HG03378 (cell line): Measurements from ENCODE around the gene ZFP62.
"Not testable (repeated sequence)": the region's sequence is repeated elsewhere in the genome, so short reads cannot be mapped to it uniquely, and the experiment has no call there.

Experiments used
- ATAC-seq: cut with Tn5 transposase; IDR thresholded peaks from one replicate; pipeline ENCODE4 v1.9.1; 2021; ENCODE audit warnings: mild to moderate bottlenecking, moderate library complexity; ENCODE audit not compliant: unreplicated experiment

The ZFP62 gene

DNA sequence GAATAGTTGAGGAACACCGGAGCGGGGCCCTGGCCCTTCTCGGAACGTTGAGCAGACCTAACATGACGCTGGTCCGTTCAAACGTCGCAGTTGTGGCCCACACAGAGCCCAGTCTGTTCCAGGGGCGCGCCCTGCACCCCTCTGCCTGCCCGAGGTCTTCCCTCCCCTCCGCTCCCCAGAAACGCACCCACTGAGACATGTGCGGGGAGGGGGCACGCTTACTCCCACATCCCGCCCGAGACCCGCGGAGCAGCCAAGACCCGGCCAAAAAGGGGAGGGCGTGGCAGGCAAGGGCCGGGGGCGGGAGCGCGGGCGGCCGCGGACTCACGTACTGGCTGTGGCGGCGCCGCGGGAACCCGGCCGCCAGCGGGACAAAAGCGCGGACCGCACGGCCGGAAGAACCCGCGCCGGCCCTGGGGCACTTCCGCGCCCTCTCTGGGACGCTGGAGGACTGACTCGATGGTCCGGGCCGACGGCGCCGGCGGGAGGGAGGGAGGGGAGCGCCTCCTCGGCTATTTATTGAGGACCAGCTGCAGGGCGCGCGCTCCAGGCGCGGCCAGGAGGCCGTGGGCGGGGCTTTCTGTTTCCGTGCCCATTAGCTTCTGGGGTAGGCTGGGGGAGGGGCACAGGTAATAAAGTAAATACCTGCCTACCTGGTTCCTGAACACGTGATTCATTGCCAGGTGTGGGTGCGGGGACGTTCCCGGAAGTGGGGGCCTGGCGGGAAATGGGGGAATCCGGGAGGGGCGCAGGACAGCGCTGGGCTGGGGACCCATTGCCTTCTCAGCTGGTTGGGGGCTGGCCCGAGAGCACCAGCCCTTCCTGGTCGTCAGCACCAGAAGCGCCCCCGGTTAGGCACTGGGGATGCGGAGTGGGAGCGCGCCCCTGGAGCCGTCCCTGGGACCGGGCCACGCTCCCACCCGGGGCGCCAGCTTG, at the start of gene ZFP62:
Gene ZFP62 (minus strand): TSS at position 390 of the 936 bp plus-strand sequence. CDS start 57 bp downstream, at position 333.
- peak; percentile 68 for ATAC-seq

DNA sequence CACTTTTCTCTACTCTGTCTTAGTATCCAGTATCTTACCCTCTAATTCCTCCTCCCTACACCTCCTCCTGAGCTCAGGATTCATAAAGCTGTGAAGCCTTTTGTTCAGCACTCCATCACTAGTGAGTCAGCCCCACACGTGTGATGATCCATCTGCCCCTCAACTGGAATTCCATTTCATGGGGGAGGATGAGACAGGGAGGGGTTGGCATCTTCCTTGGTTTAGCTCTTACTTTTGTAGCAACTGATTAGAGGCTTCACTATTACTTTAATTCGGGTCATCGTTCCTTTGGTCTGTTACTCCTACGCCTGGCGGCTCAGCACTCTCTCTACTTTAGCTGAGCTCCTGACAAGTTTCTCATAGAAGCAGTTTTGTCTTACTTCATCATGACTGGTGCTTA, 49.7 kb upstream of the ZFP62 start:
- ATAC-seq, result no peak

DNA sequence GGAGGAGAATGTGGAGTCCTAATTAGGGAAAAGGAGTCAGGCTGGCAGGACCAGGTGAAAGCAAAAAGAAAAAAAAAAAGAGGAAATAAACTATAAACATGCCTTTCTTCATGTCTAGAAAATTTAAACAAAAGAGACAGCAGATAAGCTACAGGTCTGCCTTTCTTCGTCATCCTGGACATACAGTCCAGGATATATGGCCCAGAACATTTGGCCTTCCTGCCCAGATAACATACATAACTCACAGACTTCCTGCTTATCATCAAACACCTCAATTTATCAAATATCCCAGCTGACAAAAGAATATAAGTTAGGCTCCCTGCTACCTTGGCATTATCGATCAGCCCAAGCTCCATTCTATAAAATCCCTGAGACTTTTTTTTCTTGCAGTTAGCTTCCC, 49.1 kb upstream of the ZFP62 start:
- ATAC-seq, result no peak

DNA sequence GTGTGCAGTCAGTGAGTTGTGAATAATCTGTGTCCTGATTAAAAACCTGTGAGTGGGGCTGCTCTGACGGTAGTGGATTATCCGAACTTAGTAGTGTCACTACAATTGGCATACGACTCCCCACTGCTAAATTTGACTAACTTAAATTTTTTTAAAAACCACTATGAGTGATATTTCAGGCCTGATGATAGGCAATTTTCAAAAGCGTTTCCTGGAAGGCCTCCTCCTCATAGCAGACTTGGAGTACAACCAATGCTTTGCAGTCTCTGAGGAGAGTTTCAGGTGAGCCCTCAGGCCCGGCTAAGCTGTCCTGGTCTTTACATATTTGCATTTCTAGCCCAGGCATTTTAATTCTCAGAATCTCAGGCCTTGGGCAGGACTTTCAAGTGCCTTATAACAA, 48.7 kb upstream of the ZFP62 start:
- ATAC-seq, result no peak

DNA sequence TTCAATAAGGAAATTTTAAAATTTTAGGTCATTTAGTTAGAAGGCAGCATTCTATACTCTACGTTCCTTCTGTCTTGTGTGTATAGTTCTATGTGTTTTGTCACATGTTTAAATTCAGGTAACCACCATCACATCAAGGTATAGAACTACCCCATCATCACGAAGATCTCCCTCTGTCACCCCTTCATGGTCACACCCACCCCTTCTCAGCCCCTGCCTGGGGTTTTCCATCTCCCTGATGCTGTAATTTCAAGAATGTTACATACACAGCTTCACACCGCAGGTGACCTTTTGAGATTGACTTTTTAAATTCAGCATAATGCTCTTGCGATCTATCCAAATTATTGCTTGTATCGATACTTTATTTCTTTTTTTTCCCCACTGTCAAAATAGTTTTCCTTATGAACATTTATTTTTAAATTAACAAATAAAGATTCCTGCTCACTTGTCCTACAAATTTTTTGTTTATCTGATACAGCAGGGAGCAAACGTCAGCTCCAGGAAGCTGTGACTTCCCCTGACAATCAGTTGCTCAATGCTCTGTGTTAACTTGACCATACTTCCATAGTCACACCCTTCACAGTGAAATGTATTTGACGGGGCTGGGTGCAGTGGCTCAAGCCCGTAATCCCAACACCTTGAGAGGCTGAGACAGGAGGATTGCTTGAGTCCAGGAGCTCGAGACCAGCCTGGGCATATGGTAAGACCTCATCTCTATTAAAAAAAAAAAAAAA, 48.1 kb upstream of the ZFP62 start:
- no peak for ATAC-seq

DNA sequence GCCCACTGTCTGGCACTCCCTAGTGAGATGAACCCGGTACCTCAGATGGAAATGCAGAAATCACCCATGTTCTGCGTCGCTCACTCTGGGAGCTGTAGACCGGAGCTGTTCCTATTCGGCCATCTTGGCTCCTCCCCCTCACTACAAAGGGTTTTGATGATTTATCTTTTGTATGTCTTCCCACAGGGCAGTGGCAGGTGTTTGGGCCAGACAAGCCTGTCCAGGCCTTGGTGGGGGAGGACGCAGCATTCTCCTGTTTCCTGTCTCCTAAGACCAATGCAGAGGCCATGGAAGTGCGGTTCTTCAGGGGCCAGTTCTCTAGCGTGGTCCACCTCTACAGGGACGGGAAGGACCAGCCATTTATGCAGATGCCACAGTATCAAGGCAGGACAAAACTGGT, 47.3 kb upstream of the ZFP62 start:
- ATAC-seq, result no peak

DNA sequence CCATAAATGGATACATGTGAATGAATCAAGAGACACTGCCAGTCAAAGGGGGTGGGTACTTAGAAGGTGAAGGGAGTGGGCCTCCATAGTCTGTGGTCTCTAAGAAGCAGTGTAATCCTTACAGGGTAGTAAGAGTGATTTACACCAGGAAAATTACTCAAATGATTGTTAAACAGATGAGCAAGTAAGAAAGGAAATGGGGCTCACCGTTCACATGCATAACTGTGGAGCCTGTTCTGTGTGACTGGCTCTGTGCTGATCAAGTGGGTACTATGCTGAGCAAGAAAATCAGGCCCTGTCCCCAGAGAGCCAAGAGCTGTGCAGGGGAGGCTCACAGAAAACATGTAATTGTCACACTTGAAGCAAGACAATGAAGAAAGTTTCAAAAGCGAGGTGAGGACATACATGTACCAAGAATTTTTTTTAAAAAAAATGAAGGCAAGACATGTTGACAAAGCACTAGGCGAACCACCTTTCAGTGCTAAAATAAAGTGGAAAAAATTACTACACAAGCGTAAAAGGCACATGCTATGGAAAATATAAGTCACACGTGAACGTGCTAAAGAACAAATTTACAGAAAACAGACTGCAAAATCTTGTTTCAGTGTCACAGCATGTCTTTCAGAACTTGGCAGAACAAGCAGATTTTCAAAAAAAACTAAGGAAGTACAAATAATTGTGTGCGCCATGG, 40.4 kb upstream of the ZFP62 start:
- no peak for ATAC-seq

DNA sequence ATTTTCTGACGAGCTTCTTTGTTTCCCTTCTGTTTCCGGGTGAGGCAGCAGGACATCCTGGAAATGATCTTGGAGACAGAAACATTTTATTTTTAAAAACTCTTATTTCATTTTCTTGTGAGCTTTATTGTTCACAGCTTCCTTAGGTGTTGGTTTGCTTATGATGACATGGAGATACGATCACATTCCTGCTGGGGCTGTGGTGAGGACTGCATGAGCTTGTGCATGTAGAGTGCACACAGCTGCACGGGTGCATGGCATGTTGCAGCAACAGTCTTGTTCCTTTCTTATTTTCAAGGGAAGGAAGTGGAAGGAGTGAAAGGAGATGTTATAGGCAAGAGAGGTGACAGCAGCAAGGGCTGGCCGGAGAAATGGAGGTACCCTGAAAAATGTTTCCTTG, 39.1 kb upstream of the ZFP62 start:
- no peak for ATAC-seq

DNA sequence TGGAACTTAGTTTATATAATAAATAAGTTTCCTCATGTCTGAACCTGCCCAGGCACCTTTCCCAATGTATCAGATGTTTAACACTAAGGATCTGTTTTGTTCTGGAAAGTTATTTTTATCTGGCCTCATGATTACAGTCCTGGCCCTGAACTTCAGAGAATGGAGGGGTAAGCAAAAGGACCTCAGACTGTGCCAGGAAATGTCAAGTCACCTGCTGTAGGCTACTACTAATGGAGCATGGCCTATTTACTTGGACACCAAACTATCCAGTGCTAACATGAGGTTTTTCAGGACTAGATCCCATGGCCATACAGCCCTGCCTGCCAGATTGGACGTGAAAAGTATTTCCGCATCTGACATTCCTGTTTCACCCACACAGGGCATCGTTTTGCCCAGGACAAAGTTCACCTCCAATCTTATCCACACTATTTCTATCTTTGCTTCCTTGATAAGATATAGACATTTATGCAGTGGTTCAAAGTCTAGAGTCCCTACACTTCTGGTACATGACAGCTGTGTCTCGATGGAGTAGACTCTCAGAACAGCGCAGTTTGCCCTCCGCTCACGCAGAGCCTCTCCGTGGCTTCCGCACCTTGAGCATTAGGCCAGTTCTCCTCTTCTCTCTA, 37.7 kb upstream of the ZFP62 start, which contains the start of gene BTNL8:
Gene BTNL8 (plus strand): TSS at position 539 of the 626 bp plus-strand sequence. CDS start 152 bp downstream, outside the sequence.
- ATAC-seq, result no peak

DNA sequence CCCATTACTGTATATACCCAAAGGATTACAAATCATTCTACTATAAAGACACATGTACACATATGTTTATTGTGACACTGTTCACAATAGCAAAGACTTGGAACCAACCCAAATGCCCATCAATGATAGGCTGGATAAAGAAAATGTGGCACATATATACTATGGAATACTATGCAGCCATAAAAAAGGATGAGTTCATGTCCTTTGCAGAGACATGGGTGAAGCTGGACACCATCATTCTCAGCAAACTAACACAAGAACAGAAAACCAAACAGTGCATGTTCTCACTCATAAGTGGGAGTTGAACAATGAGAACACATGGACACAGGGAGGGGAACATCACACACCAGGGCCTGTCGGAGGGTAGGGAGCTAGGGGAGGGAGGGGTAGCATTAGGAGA, 34.3 kb upstream of the ZFP62 start:
- ATAC-seq, result not testable (repeated sequence)

DNA sequence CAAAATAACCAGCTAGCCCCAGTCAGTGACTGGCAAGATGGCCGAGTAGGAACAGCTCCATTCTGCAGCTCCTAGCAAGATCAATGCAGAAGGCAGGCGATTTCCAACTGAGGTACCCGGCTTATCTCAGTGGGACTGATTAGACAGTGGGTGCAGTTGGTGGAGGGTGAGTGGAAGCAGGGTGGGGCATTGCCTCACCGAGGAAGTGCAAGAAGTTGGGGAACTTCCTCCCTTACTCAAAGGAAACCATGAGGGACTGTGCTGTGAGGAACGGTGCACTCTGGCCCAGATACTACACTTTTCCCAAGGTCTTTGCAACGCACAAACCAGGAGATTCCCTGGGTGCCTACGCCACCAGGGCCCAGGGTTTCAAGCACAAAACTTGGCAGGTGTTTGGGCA, 28.3 kb upstream of the ZFP62 start:
- ATAC-seq, result no peak

DNA sequence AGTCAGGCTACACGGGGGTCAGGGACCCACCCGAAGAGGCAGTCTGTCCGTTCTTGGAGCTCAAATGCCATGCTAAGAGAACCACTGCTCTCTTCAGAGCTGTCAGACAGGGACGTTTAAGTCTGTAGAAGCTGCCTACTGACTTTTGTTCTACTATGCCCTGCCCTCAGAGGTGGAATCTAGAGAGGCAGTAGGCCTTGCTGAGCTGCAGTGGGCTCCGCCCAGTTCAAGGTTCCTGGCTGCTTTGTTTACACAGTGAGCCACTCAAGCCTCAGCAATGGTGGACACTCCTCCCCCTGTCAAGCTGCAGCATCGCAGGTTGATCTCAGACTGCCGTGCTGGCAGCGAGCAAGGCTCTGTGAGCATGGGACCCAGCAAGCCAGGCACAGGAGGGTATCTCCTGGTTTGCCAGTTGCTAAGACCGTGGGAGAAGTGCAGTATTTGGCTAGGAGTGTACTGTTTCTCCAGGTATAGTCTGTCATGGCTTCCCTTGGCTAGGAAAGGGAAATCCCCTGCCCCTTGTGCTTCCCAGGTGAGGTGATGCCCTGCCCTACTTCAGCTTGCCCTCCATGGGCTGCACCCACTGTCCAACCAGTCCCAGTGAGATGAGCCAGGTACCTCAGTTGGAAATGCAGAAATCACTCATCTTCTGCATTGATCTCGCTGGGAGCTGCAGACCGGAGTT, 24.9 kb upstream of the ZFP62 start:
- ATAC-seq, result not testable (repeated sequence)

DNA sequence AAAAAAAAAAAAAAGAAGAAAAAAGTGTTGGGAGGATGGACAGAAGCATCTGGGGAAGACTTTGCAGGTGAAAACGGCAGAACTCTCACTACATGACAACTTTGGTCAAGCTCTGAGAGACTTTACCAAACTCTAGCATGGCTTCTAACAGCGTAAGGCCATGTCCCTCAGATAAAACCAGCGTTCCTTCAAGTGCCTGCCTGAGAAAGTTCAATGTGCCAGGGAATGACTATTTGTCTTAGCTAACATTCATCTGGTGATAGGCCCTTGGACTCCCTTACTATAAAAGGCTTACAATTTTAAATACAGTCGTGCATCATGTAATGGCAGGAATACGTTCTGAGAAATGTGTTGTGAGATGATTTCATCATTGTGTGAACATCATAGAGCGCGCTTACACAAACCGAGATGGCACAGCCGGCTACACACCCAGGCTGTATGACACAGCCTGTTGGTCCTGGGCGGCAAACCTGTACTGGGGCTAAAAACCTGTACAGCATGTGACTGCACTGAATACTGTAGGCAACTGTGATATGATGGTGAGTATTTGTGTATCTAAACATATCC, 14.9 kb upstream of the ZFP62 start:
- no peak for ATAC-seq

DNA sequence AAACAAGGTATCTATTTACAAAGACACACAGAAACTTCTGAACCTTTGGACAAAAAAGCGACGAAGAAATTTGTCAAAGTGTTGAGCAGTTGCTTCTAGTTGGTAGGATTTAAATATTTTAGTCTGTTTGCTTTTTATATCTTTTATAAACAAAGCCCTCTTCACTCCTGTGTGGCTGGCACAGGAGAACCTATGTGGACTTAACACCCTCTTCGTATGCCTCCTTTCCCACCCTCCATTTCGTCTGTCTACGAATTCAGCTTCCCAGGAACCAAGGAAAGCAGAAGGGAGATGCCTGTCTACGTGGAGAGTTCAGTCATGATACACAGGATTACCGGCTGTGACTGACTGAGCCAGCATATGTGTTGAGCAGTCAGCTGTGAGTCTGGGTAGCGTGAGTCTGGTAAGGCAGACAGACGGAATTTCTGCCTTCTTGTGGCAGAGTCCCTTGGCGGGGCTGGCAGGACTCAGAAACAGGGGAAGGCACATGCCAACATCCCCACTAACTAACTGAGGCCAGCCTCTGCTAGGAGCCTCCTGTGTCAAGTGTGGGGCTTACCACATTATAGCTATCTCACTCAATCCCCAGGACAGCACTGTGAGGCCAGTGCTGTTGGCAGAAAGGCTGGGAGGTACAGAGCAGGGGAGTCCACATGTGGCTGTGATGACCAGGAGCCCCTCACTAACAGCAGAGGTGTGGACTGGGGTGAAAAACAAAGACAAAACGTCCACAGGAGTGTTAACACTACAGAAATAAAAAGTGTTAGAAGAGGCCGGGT, 13.9 kb upstream of the ZFP62 start:
- ATAC-seq, result no peak

DNA sequence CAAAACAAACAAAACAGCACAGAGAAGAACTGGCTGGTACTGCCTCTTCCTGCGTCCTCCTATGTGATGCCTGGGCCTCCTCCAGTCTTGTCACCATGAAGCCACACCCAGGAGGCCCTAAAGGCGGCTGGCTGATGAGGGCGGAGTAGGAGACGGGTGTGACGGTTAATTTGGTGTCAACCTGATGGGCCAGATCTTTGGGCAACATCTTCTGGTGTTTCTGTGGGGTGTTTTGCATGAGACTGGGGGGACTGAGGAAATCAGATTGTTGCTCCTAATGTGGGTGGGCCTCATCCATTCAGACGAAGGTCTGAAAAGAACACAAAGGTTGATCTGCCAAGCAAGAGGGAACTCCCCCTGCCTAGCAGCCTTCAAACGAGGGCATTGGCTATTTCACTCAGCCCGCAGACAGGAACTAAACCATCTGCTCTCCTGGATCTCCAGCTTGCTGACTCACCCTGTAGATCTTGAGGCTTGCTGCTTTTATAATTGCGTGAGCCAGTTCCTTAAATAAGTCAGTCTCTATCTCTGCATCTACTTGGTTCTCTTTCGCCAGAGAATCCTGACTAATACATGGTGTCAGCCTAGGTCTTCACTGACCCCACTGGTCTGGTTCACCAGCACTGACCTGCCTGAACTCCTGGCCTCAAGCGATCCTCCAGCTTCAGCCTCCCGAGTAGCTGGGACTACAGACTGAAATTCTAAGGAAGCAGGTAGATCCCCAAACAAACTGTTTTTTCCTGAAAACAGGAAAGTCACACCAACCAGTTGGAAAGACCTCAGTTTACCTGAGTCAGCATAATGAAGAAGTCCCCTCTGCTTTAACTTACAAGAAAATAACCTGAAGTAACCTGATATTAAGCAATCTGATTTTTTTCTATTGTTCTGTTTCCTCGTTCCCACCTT, 12.8 kb upstream of the ZFP62 start:
- no peak for ATAC-seq

DNA sequence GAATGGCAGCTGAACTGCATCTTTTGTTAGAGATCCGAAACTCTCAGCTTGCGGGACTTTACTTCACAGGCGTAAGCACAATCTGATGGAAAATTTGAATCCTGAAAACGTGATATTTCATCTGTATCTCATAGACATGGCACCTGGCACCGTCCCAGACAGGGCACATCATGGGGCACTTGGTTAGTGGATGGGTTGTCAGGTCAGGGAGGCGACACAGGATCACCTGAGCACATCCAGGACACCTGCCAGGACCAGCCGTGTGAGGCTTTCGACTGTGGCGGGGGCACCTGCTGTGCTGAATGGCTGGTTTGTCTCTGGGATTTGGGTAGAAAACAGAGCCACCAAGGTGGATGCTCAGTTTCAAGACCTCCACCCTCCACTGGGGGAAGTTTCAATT, 11.3 kb upstream of the ZFP62 start:
- no peak for ATAC-seq

DNA sequence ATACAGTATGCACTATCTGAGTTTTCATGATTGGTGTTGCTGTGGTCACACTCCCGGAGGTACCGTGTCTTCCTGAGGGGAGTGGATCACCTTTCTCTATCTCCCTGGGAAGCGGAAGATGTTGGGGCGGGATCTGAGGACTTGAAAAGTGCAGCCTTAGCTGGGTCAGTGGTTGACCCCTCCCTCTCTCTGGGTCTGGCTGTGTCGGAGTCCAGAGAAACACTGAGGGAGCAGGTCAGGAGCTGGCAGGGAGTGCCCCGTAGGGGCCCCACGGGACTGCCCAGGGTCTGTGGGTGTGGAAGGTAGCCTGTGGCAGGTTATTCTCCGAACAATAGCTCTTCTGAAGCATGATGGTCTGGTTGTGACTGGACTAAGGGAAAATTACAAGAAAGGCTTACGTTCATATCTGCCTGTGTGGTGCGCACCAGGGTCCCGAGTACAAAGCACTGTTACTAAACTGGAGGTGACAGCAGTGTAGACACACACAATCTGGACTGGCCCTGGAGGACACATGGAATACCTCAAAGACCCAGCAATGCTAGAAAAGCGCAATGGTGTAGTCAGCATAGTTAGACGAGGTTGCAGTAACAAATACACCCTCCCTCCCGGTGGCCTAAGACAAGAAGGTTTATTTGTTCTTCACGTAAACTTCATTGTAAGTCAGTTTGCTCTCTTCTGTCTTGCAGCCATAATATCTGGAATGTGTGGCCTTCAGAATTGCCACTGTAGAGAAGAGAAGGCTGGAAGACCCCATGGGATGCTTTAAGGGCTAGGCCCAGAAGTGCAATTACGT, 9.4 kb upstream of the ZFP62 start:
- no peak for ATAC-seq
